Measurements from ENCODE around the gene CABP4.
"Not testable (repeated sequence)": the region's sequence is repeated elsewhere in the genome, so short reads cannot be mapped to it uniquely, and the experiment has no call there.

Gene CABP4

DNA sequence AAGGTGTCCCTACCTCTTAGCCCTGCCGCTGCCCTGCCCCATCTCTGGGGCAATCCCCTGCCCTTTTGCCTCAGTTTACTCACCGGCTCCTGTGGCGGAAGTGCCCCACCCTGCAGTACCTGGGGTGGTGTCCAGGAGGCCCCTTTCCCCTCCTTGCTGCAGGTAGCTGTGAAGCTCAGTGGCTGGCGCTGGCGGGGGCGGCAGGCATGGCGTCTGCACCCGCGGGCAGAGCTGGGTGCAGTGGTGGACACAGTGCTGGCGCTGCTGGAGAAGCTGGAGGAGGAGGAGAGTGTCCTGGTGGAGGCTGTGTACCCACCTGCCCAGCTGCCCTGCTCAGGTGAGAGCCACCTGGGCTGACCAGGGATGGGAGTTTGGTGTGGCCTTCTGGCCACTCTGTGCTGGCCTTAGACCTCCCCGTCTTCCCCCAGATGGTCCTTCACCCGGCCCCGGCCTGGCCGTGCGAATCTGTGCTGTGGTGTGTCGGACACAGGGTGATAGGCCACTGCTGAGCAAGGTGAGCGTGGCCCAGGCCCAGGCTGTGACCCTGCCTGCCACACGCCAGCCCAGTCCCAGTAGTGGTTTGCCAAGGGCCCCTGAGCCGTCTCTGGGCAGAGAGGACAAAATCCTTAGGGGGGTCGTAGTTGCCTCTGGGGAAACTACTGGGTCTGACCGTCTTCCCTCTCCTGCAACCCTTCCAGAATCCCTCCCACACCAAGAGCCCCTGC is 35.7 kb upstream of the CABP4 start:
- DNase-seq = peak; percentile 57

DNA sequence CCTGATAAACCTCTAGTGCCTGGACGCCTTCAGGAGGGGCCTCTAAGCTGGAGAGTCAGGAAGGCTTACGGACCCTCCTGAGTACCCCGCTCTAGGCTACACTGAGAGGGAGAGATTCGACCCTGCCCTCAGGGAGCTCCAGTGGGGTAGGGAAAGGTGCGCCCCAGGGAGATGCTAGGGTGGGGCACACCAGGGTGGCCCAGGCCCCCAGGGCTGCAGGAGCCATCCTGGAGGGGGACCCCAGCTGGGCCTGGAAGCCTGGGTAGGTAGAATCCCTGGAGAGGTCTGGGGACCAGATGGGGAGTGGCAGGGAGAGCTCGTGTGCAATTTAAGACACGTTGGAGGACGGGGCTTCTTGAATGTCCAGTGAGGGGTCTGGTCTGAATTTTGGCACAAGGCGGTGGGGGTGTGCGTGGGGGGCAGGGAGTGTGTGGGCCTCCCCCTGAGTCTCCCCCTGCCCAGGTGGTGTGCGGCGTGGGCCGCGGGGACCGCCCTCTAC is 35.0 kb upstream of the CABP4 start:
- no peak for DNase-seq

DNA sequence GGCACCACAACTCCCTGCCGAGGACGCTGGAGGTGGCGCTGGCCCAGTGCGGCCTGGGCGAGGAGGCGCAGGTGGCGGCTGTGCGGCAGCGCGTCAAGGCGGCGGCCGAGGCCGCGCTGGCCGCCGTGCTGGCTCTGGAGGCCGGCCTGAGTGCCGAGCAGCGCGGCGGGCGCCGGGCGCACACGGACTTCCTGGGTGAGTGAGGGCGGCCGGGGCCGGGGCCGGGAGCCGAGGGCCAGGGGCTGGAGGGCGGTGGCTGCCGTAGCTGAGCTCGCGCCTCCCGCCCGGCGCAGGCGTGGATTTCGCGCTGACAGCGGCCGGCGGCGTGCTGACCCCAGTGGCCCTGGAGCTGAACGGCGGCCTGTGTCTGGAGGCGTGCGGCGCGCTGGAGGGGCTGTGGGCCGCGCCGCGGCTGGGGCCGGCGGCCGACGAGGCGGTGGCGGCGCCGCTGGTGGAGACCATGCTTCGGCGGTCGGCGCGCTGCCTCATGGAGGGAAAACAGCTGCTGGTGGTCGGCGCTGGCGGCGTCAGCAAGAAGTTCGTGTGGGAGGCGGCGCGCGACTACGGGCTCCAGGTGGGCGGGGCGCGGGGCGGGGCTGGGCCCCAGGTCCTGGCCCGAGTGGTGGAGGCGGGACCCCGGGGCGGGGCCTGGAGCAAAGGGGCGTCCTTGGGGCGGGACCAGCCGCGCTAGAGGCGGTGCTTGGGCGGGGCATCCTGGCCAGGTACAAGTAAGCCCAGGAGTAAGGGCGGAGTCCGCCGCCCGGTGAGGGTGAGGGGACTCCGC is 34.3 kb upstream of the CABP4 start:
- DNase-seq = peak; percentile 99

DNA sequence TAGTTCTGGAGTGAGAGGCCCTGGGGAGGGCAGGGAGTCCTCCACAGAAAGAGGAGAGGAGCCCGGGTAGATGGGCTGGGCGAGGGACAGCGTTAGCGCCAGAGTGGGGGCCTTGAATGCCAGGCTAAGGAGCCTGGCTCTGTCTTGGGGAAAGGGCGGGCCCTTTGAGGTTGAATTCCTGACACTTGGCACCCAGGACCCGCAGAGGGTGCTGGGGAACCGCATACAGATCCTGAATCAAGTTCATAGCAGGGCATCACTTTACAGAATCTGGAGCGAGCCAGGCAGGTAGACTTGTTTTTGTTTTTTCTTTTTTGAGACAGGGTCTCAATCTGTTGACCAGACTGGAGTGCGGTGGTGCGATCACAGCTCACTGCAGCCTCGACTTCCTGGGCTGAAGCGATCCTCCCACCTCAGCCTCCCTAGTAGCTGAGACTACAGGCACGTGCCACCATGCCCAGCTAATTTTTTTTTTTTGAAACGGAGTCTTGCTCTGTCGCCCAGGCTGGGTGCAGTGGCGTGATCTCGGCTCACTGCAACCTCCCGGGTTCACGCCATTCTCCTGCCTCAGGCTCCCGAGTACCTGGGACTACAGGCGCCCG is 33.6 kb upstream of the CABP4 start:
- DNase-seq = no peak

DNA sequence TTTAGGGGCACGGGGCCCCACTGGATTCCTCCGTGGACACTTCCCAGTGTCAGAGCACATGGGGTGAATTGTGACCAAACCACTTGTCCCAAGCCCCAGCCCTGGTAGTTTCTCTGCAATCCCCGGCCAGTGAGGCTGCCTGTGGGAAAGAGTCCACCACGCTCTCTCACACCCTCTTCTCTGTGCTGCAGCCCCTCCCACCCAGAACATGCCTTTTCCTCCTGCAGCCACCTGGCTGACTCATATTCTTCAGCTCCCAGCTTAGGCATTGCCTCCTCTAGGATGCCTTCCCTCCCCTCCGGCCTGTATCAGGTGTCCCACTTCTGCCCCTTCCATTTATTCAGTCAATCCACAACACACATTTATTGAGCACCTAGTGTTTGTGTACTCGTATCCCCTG is 32.3 kb upstream of the CABP4 start:
- DNase-seq = no peak

DNA sequence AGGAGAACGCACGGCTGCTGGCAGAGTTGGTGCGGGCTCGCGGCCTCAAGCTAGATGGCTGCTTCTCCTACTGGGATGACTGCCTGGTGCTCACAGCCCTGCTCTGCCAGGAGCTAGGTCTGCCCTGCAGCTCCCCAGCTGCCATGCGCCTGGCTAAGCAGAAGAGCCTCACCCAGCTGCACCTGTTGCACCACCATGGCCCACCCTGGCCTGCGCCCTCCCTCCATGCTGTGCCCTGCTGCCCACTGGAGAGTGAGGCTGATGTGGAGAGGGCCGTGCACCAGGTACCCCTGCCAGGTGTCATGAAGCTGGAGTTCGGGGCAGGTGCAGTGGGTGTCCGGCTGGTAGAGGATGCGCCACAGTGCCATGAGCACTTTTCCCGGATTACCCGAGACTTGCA is 31.7 kb upstream of the CABP4 start:
- DNase-seq = no peak

DNA sequence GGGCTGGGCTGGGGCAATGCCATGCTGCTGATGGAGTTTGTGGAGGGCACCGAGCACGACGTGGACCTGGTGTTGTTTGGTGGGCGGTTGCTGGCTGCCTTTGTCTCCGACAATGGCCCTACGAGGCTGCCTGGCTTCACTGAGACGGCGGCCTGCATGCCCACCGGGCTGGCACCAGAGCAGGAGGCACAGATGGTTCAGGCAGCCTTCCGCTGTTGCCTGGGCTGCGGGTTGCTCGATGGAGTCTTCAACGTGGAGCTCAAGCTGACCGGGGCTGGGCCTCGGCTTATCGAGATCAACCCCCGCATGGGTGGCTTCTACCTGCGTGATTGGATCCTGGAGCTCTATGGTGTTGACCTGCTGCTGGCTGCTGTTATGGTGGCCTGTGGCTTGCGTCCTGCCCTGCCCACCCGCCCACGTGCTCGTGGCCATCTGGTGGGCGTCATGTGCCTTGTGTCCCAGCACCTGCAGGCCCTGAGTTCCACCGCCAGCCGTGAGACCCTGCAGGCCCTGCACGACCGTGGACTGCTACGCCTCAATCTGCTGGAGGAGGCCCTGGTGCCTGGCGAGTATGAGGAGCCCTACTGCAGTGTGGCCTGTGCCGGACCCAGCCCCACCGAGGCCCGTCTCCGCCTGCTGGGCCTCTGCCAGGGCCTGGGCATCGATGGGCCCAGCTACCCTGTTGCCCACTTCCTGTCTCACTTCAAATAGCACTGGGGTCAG is 31.1 kb upstream of the CABP4 start:
- no peak for DNase-seq

DNA sequence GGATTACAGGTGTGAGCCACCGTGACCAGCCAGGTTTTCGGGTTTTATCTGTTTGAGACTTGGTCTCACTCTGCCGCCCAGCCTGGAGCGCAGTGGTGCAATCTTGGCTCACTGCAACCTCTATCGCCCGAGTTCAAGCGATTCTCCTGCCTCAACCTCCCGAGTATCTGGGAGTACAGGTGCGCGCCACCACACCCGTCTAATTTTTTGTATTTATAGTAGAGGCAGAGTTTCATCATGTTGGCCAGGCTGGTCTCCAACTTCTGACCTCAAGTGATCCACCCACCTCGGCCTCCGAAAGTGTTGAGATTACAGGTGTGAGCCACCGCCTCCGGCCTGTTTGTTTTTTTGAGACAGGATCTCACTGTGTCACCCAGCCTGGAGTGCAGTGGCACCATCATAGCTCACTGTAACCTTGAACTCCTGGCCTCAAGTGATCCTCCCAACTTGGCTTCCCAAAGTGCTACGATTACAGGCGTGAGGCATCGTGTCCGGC is 27.7 kb upstream of the CABP4 start:
- not testable (repeated sequence) for DNase-seq

DNA sequence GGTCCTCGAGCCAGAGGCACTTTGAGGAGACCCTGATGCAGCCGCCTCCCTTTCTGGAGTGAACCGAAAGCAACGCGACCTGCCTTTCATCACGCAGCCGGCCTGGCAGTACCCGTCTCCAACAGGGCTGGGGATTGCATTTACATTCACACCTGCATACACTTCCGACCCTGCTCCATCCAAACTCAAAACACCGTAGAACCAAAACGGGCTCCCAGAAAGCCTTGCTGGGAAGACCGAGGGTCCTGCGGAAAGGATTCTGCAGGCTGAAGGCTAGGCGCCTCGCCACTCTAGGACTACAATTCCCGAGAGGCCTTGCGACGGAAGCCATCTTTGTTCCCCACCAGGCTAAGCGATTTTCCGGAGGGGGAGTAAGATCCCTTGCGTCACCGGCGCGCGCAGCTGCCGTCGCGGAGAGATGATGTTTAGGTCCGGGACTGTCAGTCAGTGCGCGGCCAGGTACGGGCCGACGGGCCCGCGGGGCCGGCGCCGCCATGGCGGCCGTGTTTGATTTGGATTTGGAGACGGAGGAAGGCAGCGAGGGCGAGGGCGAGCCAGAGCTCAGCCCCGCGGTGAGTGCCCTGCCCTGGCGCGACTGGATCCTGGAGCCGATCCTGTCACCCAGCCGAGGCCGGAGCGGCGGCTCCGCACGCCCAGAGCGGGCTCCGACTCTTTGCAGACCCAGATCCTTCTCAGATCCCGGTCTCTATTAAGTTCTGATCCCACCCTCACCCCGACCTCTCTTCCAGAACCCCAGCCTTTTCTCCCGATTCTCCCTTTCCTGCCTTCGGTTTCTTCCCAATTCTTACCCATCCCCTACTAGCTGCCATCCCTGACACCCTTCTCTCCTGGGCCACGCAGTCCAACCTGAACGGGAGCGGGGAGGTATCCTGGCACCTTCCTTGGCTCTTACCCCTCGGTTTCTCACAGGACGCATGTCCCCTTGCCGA is 26.8 kb upstream of the CABP4 start, which contains the start of gene RPS6KB2:
Gene RPS6KB2, plus strand, starts transcription at position 443 of the 950 bp plus-strand sequence. Its CDS starts 52 bp downstream, at position 495.
- DNase-seq = peak; percentile 99

DNA sequence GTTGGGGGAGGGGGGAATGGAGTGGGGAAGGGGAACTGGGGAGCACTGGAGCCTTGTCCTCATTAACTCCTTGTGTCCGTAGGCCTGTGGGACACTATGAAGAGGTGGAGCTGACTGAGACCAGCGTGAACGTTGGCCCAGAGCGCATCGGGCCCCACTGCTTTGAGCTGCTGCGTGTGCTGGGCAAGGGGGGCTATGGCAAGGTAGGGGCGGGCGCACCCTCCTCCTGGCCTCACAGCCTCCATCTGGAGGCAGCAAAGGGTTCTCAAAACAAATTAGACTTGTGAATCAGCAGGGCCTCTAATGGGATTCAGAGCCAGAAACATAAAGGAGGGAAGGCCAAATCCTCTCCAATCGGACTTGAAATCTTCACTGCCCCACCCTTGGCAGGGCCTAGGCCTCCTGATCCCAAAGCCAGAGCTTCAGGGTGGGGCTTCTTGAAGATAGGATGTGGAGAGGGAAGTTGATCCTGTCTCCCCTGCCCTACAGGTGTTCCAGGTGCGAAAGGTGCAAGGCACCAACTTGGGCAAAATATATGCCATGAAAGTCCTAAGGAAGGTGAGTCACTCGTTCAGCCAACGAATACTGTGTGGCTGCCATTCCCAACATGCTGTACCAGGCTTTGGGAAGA is 26.0 kb upstream of the CABP4 start:
- no peak for DNase-seq

DNA sequence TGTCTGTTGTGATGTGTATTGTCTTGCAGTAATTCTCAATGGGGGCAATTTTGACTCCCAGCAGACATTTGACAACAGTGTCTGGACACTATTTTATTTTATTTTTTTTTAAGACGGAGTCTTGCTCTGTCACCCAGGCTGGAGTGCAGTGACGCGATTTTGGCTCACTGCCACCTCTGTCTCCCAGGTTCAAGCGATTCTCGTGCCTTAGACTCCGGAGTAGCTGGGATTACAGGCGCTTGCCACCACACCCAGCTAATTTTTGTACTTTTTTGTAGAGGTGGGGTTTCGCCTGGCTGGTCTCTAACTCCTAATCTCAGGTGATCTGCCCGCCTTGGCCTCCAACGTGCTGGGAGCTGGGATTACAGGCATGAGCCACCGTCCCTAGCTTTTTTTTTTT is 25.4 kb upstream of the CABP4 start:
- no peak for DNase-seq

DNA sequence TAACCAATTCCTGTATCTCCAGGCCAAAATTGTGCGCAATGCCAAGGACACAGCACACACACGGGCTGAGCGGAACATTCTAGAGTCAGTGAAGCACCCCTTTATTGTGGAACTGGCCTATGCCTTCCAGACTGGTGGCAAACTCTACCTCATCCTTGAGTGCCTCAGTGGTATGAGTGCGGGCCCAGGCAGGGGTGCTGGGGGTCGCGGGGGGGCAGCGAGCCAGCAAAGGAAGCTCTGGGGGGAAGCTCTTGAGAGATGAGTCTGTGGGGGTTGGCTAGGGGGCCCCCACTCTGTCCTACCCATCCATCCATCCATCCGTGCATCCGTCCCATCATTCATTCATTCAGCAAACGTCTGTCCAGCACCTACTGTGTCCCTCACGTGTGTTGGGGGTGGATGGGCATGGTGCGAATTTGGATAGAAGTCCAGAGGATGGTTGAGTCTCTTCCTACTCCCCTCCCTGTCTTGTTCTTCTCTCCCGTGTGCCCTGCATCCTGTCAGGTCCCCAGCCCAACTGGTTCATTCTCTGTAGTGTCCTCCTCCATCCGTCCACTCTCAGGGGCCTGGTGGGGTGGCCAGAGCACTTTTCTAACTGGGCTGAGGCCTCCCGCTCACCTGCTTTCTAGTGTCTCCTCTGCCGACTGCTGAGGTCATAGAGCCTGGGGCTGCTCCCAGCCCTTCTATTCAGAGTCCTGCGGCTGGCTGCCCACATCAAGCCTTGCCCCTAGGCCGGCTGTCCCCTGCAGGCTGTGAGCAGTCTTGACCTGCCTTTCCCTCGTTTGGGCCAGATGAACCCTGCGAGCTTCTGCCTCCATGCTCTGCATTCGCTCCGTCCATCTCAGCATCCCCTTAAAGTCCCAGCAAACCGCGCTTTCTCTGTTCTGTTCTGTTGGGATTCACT is 23.6 kb upstream of the CABP4 start:
- no peak for DNase-seq

DNA sequence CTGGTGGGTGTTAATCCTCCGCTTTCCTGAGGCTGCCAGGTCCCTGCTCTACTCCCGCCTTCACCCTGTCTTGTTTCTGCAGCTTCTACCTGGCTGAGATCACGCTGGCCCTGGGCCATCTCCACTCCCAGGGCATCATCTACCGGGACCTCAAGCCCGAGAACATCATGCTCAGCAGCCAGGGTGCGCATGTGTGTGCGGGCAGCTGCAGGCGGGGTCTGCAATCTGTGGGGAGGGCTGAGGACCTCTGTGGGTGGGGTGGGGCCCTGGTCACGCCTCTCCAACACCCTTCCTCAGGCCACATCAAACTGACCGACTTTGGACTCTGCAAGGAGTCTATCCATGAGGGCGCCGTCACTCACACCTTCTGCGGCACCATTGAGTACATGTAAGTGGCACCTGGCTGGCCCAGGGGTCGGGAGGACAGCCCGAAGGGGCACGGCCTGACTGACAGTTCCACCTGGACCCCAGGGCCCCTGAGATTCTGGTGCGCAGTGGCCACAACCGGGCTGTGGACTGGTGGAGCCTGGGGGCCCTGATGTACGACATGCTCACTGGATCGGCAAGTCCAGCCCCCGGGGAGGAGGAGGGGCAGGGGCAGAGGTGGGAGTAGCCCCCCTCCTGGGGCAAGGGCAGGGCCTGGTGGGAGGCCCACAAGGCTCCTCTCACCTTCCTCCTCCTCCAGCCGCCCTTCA is 22.4 kb upstream of the CABP4 start:
- no peak for DNase-seq

DNA sequence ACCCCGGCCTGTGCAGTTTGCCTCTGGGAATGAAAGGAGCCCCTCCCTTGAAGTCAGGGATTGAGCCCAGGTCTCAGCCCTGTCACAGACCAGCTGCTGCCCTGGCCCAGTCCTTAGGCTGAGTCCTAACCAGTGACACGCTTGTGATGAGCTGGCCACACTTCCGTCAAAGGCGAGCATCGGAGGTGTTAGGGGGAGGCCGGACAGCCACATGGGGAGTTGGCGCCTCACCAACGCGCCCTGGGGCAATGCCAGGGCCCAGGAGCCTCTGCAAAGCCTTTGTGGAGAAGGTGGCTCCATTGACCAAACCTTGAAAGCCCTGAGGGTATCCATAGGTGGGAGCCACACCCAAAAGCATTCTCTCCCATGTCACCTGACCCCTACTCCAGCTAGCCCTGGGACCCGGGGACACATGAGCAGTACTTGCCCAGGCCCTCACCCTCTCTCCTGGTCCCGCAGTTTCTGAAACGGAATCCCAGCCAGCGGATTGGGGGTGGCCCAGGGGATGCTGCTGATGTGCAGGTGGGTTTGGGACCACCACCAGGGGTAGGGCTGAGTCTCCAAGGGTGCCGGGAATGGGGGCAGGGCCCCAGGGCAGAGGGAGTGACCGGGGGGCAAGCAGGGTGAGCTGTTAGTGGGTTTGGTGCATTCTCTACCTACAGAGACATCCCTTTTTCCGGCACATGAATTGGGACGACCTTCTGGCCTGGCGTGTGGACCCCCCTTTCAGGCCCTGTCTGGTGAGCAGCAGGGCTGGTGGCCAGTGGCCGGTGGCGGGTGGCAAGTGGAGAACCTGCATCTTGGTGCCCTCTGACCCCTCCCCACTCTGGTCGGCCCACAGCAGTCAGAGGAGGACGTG is 21.4 kb upstream of the CABP4 start:
- no peak for DNase-seq

DNA sequence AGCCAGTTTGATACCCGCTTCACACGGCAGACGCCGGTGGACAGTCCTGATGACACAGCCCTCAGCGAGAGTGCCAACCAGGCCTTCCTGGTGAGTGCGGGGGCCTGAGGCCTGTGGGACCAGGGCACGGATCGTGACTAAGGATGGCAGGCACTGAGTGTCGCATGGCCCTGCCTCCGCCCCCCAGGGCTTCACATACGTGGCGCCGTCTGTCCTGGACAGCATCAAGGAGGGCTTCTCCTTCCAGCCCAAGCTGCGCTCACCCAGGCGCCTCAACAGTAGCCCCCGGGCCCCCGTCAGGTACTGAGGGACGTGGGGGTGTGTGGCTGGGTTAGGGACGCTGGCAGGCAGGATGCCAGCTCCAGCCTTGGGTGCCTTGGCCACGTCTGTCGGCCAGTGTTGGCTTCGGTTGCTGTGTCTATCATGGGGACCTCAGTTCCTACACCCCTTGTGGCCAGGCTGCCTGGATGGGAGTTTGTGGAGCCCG is 20.7 kb upstream of the CABP4 start:
- DNase-seq = no peak

DNA sequence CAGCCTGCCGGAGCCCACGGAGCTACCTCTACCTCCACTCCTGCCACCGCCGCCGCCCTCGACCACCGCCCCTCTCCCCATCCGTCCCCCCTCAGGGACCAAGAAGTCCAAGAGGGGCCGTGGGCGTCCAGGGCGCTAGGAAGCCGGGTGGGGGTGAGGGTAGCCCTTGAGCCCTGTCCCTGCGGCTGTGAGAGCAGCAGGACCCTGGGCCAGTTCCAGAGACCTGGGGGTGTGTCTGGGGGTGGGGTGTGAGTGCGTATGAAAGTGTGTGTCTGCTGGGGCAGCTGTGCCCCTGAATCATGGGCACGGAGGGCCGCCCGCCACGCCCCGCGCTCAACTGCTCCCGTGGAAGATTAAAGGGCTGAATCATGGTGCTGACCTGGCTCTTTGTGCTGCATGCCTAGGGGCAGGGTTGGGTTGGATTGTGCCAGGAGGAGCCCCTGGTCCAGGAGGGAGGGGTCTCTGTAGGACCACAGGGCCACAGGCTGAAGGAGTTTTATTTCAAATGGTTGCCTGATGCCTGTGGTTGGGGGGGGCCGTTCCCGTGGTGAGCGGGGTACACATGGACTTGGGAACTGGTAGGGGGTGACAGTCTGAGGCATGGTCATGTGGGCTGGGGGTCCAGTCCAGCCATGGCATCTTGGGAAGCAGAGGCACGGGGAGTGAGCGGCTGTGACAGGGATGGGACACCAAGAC is 20.0 kb upstream of the CABP4 start:
- DNase-seq = no peak

DNA sequence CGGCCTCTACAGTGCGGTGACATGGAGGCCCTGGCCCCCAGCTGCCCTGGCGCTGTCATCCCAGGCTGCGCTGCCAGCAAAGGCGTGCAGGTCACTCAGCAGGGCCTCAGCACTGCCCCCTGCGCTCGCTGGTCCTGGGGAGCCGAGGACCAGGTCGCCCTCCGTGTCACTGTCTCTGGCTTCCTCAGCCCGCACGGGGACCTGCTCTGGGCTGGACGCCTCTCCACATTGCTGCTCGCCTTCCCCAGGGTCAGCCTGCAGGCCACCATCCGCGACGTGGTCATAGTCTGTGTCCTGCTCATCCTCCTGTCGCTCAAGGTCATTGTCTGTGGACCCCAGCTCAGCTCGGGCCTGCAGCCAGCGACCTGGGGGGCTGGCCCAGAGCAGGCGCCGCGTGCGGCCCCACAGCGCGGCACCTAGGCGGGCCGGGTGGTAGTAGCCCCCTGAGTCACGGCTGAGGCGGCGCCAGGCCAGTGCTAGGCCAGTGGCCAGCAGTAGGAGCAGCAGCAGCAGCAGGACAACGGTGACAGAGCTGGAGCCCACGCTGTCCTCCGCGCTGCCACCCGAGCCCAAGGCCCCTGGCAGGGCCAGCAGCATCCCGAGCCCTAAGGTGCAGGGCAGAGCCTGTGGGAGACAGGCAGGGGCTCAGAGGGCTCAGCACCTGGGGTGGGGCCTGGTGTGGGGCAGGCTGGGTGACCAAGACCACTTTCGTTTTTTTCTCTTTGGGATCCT is 19.3 kb upstream of the CABP4 start:
- no peak for DNase-seq
